AG10803 (cell line): ENCODE results near the gene BACH2.
A peak's percentile ranks its signal among the peaks of the same experiment; 100 is the strongest.

Experiments
- DNase-seq: peaks from one replicate; pipeline ENCODE4 v3.0.0; 2010; ENCODE audit warnings: low read depth
- H3K4me3 ChIP-seq: 2 replicates; pipeline ENCODE4 v1.5.1; 2011; ENCODE audit warnings: mild to moderate bottlenecking, low read length, control low read depth
- CTCF ChIP-seq: conservative IDR thresholded peaks from 2 replicates; pipeline ENCODE4 v1.5.1; 2011; ENCODE audit warnings: mild to moderate bottlenecking, low read length, control low read depth, inconsistent platforms

The BACH2 gene

DNA sequence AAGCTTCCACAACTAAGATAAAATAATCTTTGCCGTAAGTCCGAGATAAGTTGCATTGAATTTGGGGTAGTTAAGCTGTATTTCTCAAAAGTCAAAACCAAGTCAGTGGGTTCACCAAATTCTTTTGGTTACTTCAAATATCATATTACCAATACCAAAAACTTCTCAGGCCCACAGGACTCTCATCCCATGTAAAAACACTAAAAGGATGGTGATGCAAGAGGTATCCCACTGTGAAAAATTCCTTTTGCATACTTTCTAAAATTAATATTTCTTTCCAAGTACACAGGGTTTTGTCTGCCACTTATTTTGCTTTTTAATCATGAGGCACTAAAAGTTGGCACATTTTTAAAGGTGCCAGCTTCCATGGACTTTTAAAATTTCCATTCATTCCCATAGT lies 251.1 kb downstream of the BACH2 start:
- no peak overlapping the region for H3K4me3 ChIP-seq
- TF ChIP-seq CTCF: no peak
- peak; percentile 60 for DNase-seq

DNA sequence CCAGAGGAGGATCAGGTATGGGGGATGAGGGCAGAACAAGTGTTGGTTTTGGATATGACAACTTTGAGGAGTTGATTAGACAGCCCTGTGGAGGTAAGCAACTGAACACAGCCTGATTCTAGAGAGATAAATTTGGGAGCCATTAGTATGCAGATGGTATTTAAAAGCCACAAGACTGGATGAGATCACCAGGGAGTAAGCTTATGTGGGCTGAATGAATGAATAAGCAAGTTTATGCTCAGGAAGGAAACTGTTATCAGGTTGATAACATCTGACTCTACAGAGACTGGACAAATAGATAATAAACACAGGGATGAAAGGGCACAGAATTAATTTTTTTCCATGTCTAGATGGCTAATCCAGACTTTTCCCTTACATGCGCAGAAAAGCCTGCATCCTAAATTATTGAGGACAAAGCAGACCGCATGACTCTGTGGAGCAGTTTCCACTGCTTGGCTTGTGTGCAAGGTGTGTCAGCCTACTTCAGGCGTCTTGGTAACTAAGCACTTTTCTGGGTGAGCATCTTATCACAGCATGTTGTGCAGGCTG lies 251.7 kb downstream of the BACH2 start:
- TF ChIP-seq CTCF: no peak
- peak; percentile 67 for DNase-seq
- no peak overlapping the region for H3K4me3 ChIP-seq

GRCh38 chr6:90044182-90044832 lies 252.3 kb downstream of the BACH2 start:
- no peak overlapping the region for H3K4me3 ChIP-seq
- DNase-seq: no peak

DNA sequence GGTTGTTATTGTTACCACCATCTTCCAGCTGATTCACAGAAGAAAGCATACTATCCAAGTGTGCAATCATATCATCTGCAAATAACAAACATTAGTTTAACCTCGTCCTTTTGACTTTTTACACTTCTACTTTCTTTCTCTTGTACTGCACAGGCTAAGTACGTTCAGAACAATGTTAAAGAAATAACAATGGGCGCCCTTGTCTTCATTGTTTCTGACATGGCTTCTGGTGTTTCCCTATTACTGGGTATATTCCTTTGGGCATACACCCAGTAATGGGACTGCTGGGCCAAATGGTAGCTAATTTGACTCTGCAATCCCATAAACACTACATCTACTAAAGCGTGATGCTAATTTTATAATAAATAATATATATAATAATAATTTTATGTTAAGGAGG lies 255.7 kb downstream of the BACH2 start:
- H3K4me3 ChIP-seq: no peak overlapping the region
- no peak for DNase-seq
- TF ChIP-seq CTCF: no peak

More at GRCh38 chr6:90044182-90044832, 252.3 kb downstream of the BACH2 start:
- no peak for TF ChIP-seq CTCF

- DNase-seq: peak; percentile 77
- no peak for TF ChIP-seq CTCF
- H3K4me3 ChIP-seq: no peak overlapping the region
Measured at GRCh38 chr6:90039911-90040310, 256.7 kb downstream of the BACH2 start.

DNA sequence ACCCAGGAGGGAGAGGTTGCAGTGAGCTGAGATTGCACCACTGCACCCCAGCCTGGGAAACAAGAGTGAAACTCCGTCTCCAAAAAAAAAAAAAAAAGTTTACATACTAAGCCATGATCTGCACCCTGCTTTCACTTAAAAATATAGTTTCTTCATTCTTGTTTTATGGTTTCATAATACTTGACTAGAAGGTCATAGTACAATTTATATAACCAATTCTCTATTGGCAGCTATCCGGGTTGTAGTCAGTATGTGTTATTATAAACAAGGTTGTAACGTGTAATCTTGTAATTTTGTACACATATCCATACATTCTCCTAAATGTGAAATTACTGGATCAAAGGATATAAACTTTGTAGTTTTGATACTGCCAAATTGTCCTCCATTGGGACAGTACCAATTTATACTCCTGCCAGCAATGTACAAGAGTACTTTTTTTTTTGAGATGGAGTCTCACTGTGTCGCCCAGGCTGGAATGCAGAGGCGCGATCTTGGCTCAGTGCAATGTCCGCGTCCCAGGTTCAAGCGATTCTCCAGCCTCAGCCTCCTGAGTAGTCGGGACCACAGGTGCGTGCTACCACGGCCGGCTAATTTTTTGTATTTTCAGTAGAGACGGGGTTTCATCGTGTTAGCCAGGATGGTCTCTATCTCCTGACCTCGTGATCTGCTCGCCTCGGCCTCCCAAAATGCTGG lies 257.5 kb downstream of the BACH2 start:
- no peak for DNase-seq
- TF ChIP-seq CTCF: no peak
- no peak overlapping the region for H3K4me3 ChIP-seq

DNA sequence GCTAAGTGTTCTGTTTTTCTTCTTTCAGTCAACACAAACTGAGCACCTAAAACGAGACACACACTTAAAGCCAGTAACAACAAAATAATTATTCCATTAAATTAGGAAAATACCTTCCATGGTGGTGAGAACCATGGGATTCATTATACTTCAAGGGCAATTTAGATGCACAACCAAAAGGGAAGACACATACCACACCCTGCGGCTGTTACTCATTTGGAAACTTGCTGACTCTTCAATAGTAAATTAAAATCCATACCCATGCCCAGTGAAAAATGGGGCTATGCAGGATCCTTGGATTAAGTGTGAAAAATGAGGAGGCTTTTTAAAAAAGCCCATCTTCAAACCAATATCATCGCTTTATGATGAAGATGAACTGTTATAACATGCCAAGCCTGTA lies 259.7 kb downstream of the BACH2 start:
- no peak overlapping the region for H3K4me3 ChIP-seq
- no peak for DNase-seq
- TF ChIP-seq CTCF: no peak
